ENCODE results near the gene COA1. TPM values are rescaled to one million over a fixed set of nuclear protein-coding genes. Genes with fewer than 3 reads are reported as not detected.

The COA1 gene
- total and polyA plus RNA-seq, 2 donors (not counting 3 experiments of a cell fraction or from before 2014, with no cell fraction given), result 38.1 to 55.1 TPM

DNA sequence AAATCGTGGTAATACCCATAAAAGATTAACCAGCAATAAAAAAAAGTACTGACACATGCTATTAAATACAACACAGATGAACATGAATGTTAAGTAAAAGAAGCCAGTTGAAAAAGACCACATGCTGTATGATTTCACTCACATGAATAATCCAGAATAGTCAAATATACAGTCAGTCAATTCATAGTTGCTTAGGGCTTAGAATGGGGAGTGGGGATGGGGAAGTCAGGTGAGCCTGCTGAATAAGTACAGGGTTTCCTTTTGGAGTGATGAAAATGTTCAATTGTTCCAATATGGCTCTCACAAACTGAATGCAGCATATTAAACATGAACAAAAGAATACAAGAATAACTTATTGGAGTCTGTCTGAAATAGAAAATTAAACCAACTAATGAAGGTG, 1.8 kb downstream of the COA1 start:
- no peaks in the 10 kb centered on the region for H3K36me3 ChIP-seq (ENCODE audit: control insufficient read depth in 2 of 2, extremely low read depth in 1 of 2, insufficient read depth in 2 of 2, low read length in 2 of 2)
- no peaks in the 10 kb centered on the region for H4K20me1 ChIP-seq (replicated peaks; ENCODE audit: control insufficient read depth, extremely low read depth, insufficient read depth, low read length)
- H3K9me1 ChIP-seq (replicated peaks; ENCODE audit: control insufficient read depth, extremely low read depth, insufficient read depth, low read length), result no peaks in the 10 kb centered on the region
- DNase-seq (ENCODE audit: low read depth, low spot score), result no peak
- CTCF ChIA-PET, result no interaction called here
- POLR2A ChIA-PET, result no interaction called here
- dilution Hi-C loops (cut with MboI; ENCODE audit: extremely low pct_ligation_motif_present, low sequenced_read_pairs), result no loop called here
- no peak overlapping the region for H3K4me2 ChIP-seq (ENCODE audit: insufficient read depth, low read length)
- no peak for FAIRE-seq
- H3K4me3 ChIP-seq (replicated peaks in 1 of 3; ENCODE audit: insufficient read depth in 1 of 3, low read depth in 1 of 3, low read length in 3 of 3), result no peak overlapping the region
- peaks cover 0 to 3% of the 10 kb centered on the region in 2 experiments for H3K27me3 ChIP-seq (ENCODE audit: control insufficient read depth in 2 of 2, insufficient read depth in 2 of 2, low read length in 2 of 2)
- no peak overlapping the region for H3K27ac ChIP-seq (ENCODE audit: insufficient read depth, low read depth, low read length)
- TF ChIP-seq POLR2AphosphoS5 (IDR thresholded peaks at IDR 0.05; ENCODE audit: insufficient read depth, low read depth, low read length), result no peak
- no peak for TF ChIP-seq POLR2A (IDR thresholded peaks at IDR 0.05; ENCODE audit: low read depth, low read length)
- TF ChIP-seq, protein P1, sequence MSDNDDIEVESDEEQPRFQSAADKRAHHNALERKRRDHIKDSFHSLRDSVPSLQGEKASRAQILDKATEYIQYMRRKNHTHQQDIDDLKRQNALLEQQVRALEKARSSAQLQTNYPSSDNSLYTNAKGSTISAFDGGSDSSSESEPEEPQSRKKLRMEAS (IDR thresholded peaks at IDR 0.05; ENCODE audit: insufficient read depth, insufficient read length), result no peak
- TF ChIP-seq, protein P2, sequence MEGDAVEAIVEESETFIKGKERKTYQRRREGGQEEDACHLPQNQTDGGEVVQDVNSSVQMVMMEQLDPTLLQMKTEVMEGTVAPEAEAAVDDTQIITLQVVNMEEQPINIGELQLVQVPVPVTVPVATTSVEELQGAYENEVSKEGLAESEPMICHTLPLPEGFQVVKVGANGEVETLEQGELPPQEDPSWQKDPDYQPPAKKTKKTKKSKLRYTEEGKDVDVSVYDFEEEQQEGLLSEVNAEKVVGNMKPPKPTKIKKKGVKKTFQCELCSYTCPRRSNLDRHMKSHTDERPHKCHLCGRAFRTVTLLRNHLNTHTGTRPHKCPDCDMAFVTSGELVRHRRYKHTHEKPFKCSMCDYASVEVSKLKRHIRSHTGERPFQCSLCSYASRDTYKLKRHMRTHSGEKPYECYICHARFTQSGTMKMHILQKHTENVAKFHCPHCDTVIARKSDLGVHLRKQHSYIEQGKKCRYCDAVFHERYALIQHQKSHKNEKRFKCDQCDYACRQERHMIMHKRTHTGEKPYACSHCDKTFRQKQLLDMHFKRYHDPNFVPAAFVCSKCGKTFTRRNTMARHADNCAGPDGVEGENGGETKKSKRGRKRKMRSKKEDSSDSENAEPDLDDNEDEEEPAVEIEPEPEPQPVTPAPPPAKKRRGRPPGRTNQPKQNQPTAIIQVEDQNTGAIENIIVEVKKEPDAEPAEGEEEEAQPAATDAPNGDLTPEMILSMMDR (IDR thresholded peaks at IDR 0.05; ENCODE audit: extremely low read depth in 1 of 2, insufficient read depth in 1 of 2, low read depth in 1 of 2, low read length in 2 of 2), result no peak
- no peak for TF ChIP-seq FOS (IDR thresholded peaks at IDR 0.05; ENCODE audit: borderline replicate concordance, insufficient read depth, low read length)
- no peak for TF ChIP-seq JUN (IDR thresholded peaks at IDR 0.05; ENCODE audit: borderline replicate concordance, insufficient read depth, insufficient read length, low read depth)
- no peak for TF ChIP-seq GATA2 (IDR thresholded peaks at IDR 0.05; ENCODE audit: insufficient read depth, insufficient read length, low read depth, low read length)
- TF ChIP-seq EZH2 (IDR thresholded peaks at IDR 0.05; ENCODE audit: borderline replicate concordance, low read depth, low read length, severe bottlenecking), result no peak
- TF ChIP-seq MYC (IDR thresholded peaks at IDR 0.05; ENCODE audit: low read depth, low read length), result no peak
- intact Hi-C loops (cut with micrococcal nuclease), result loop anchor here (5.0 to 10.0 kb wide), 3 partner anchors 90 to 1493 kb away; partner anchors contain the start of gene GLI3
- no peak overlapping the region for H2AFZ ChIP-seq (ENCODE audit: low read depth, low read length)
- no peaks in the 10 kb centered on the region for H3K9me3 ChIP-seq (replicated peaks; ENCODE audit: control insufficient read depth, insufficient read depth, low read length)
- peaks cover 53% of the 10 kb centered on the region for H3K79me2 ChIP-seq (ENCODE audit: control insufficient read depth, insufficient read depth, low read length)
- H3K4me1 ChIP-seq (ENCODE audit: control insufficient read depth, extremely low read depth, insufficient read depth, low read length), result peaks cover 14% of the 10 kb centered on the region
- H3K9ac ChIP-seq (replicated peaks; ENCODE audit: extremely low read depth, insufficient read depth, low read length), result no peak overlapping the region
- no TSS peak for BruUV-seq (replicated peaks)
